GM18909 (cell line): Measurements from ENCODE around the gene CLDN15.
"Not testable (repeated sequence)": the region's sequence is repeated elsewhere in the genome, so short reads cannot be mapped to it uniquely, and the experiment has no call there.

ENCODE experiments used
- ATAC-seq: cut with Tn5 transposase; IDR thresholded peaks from one replicate; pipeline ENCODE4 v1.9.1; 2021; ENCODE audit warnings: mild to moderate bottlenecking; ENCODE audit not compliant: unreplicated experiment, poor library complexity

CLDN15 gene

GRCh38 chr7:101237206-101238067 lies at the start of gene CLDN15:
CLDN15 (minus strand) TSS chr7:101237802; CDS start chr7:101237581, 221 bp downstream.
- no peak for ATAC-seq

GRCh38 chr7:101287032-101287431 lies 49.4 kb upstream of the CLDN15 start:
- ATAC-seq = no peak

GRCh38 chr7:101285880-101286279 lies 48.3 kb upstream of the CLDN15 start:
- ATAC-seq = not testable (repeated sequence)

- ATAC-seq = no peak
These were observed 47.6 kb upstream of the CLDN15 start for GRCh38 chr7:101285171-101285570.

- not testable (repeated sequence) for ATAC-seq
These were observed 43.3 kb upstream of the CLDN15 start for GRCh38 chr7:101280912-101281311.

GRCh38 chr7:101278461-101279292 lies 41.1 kb upstream of the CLDN15 start:
- no peak for ATAC-seq

- no peak for ATAC-seq
These were observed 39.6 kb upstream of the CLDN15 start for GRCh38 chr7:101277155-101277554.

- ATAC-seq = no peak
These were observed 35.6 kb upstream of the CLDN15 start for GRCh38 chr7:101273206-101273605.

GRCh38 chr7:101271021-101271420 lies 33.4 kb upstream of the CLDN15 start:
- no peak for ATAC-seq

GRCh38 chr7:101269664-101270063 lies 32.1 kb upstream of the CLDN15 start:
- no peak for ATAC-seq

GRCh38 chr7:101265622-101266516 lies 28.3 kb upstream of the CLDN15 start:
- no peak for ATAC-seq

- ATAC-seq = not testable (repeated sequence)
These were observed 26.6 kb upstream of the CLDN15 start for GRCh38 chr7:101264102-101264706.

- ATAC-seq = no peak
These were observed 20.7 kb upstream of the CLDN15 start for GRCh38 chr7:101258243-101258731.

GRCh38 chr7:101255796-101256195 lies 18.2 kb upstream of the CLDN15 start:
- ATAC-seq = no peak

- ATAC-seq = not testable (repeated sequence)
These were observed 15.6 kb upstream of the CLDN15 start for GRCh38 chr7:101253199-101253598.

GRCh38 chr7:101251871-101252659 lies 14.5 kb upstream of the CLDN15 start:
- peak; percentile 99 for ATAC-seq

- no peak for ATAC-seq
These were observed 12.7 kb upstream of the CLDN15 start for GRCh38 chr7:101250324-101250723.

- no peak for ATAC-seq
These were observed 10.7 kb upstream of the CLDN15 start for GRCh38 chr7:101248276-101248675.

- ATAC-seq = no peak
These were observed 7.6 kb upstream of the CLDN15 start for GRCh38 chr7:101245147-101245668.
